NT2/D1 (cell line): Measurements from ENCODE around the gene CLEC16A.

ENCODE experiments used
- DNase-seq: peaks from one replicate; pipeline ENCODE4 v3.0.0-alpha.2; 2011; ENCODE audit warnings: low read depth, low spot score
- H3K27me3 ChIP-seq: 2 replicates; pipeline ENCODE4 v1.6.0; 2011; ENCODE audit warnings: mild to moderate bottlenecking; ENCODE audit not compliant: insufficient read length, insufficient read depth
- H3K36me3 ChIP-seq: 2 replicates; pipeline ENCODE4 v1.6.1; 2011; ENCODE audit warnings: mild to moderate bottlenecking, low read length, mixed read lengths; ENCODE audit not compliant: insufficient read depth, insufficient read length
- H3K4me1 ChIP-seq: 2 replicates; pipeline ENCODE4 v1.5.1; 2011; ENCODE audit not compliant: insufficient read depth, insufficient read length
- H3K4me3 ChIP-seq: 2 replicates; pipeline ENCODE4 v1.5.1; 2011; ENCODE audit warnings: low read depth; ENCODE audit not compliant: insufficient read length
- H3K9ac ChIP-seq: 2 replicates; pipeline ENCODE4 v1.6.0; 2011; ENCODE audit warnings: low read depth; ENCODE audit not compliant: insufficient read length
- H3K9me3 ChIP-seq: 2 replicates; pipeline ENCODE4 v1.5.1; 2011; ENCODE audit warnings: mild to moderate bottlenecking, low read length; ENCODE audit not compliant: insufficient read depth
- SUZ12 ChIP-seq: IDR thresholded peaks from 2 replicates; pipeline ENCODE4 v1.6.1; 2011; ENCODE audit not compliant: insufficient read length, insufficient read depth; ENCODE audit errors: extremely low read depth
- YY1 ChIP-seq: IDR thresholded peaks from 2 replicates; pipeline ENCODE4 v1.6.1; 2011; ENCODE audit not compliant: insufficient read length, insufficient read depth
- ZNF274 ChIP-seq: IDR thresholded peaks from 2 replicates; pipeline ENCODE4 v1.6.1; 2011; ENCODE audit warnings: mild to moderate bottlenecking, low read depth, low read length

The CLEC16A gene, protein sequence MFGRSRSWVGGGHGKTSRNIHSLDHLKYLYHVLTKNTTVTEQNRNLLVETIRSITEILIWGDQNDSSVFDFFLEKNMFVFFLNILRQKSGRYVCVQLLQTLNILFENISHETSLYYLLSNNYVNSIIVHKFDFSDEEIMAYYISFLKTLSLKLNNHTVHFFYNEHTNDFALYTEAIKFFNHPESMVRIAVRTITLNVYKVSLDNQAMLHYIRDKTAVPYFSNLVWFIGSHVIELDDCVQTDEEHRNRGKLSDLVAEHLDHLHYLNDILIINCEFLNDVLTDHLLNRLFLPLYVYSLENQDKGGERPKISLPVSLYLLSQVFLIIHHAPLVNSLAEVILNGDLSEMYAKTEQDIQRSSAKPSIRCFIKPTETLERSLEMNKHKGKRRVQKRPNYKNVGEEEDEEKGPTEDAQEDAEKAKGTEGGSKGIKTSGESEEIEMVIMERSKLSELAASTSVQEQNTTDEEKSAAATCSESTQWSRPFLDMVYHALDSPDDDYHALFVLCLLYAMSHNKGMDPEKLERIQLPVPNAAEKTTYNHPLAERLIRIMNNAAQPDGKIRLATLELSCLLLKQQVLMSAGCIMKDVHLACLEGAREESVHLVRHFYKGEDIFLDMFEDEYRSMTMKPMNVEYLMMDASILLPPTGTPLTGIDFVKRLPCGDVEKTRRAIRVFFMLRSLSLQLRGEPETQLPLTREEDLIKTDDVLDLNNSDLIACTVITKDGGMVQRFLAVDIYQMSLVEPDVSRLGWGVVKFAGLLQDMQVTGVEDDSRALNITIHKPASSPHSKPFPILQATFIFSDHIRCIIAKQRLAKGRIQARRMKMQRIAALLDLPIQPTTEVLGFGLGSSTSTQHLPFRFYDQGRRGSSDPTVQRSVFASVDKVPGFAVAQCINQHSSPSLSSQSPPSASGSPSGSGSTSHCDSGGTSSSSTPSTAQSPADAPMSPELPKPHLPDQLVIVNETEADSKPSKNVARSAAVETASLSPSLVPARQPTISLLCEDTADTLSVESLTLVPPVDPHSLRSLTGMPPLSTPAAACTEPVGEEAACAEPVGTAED

DNA sequence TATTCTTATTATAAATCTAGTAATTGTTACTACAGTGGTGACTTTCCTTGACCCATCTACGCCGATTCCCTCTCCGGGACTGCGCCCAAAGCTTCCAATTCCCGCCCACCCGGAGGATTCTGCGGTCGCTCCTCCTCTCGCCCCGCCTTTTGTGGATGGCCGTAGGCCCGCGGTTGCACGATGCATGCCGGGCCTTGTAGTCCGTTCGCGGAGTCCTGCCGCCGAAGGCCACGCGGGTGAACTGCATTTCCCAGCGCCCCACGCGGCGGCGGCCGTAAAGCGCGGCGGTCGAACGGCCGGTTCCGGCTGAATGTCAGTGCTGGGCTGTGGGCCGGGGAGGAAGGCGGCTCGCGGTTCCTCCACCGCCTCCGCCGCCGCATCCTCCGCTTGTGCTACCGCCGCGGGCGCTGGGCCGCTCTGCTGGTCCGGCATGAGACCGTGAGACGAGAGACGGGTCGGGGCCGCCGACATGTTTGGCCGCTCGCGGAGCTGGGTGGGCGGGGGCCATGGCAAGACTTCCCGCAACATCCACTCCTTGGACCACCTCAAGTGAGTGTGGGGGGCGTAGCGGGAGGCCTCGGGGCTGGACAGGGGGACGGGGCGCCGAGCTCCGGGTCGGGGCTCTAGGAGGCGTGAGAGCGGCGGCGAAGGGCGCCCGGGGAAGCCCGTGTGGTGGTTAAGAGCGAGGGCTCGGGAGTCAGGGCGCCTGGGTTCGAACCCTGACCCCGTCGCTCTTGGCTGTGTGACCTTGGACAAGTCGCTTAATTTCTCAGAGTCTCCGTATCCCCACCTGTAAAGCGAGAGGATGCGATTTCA lies at the start of gene CLEC16A:
CLEC16A (plus strand) TSS at position 316 of the 816 bp plus-strand sequence; CDS start at position 470, 154 bp downstream.
- Histone ChIP-seq H3K4me3 (peak within 1 kb of the TSS; percentile 78), H3K36me3 (peaks cover 13% of the 10 kb centered on the region), H3K27me3 (peaks cover 15% of the 10 kb centered on the region), H3K9me3 (no peaks in the 10 kb centered on the region), H3K4me1 (peaks cover 23% of the 10 kb centered on the region), H3K9ac (peak within 1 kb of the TSS; percentile 76)
- DNase-seq = peak; percentile 92
- peak; percentile 45 for TF ChIP-seq YY1
- no peak for TF ChIP-seq ZNF274

DNA sequence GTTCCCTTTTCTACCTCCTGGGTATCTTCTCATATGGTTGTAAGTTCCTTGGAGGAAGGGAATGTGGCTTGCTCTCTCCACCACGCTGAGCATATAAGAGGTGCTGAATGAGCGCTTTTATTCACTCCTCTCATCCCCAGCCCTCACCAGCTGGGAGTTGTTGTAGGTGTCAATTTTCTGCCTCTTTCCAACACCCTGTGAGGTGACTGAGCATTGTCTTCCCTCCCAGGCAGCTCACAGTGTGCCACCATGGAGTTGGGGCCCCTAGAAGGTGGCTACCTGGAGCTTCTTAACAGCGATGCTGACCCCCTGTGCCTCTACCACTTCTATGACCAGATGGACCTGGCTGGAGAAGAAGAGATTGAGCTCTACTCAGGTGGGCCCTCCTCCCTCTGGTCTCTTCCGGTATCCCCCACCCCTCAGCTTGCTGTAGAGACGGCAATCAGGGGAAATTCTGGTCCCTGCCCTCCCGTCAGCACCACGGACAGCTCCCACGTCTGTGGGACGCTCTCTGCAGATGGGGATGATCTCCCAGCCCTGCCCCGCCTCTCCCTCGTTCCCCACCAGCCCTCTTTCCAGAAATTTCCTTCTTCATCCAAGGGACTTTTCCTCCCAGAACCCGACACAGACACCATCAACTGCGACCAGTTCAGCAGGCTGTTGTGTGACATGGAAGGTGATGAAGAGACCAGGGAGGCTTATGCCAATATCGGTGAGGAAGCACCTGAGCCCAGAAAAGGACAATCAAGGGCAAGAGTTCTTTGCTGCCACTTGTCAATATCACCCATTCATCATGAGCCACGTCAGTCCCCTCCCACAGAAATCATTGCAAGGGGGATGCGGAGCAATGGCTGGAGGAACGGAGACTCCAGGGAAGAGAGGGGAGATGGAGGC lies 49.1 kb upstream of the CLEC16A start:
- Histone ChIP-seq H3K4me3 (no peak overlapping the region), H3K9me3 (no peaks in the 10 kb centered on the region; the same call in 1 of the 2 replicates), H3K27me3 (peaks cover 26% of the 10 kb centered on the region), H3K4me1 (no peaks in the 10 kb centered on the region), H3K9ac (no peak overlapping the region), H3K36me3 (no peaks in the 10 kb centered on the region)
- no peak for TF ChIP-seq SUZ12
- DNase-seq = peak; percentile 63

DNA sequence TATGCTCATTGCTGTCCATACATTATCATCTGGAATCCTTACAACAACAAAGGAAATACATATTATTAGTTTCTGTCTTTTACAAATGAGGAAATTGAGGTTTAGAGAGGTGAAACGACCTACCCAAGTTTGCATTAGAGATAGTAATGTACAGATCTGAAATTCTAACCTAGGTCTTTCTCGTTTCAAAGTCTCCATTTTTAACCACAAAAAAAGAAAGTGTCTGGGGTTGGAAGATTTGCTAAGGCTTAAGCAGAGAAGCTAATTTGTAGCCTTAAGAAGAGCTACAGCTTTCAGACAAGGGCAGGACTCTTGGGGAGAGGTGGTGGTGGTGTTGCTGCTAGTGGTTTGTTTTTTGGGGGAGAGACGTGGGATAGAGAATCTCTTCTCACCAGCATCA lies 48.2 kb upstream of the CLEC16A start:
- Histone ChIP-seq H3K4me3 (no peak overlapping the region), H3K9me3 (no peaks in the 10 kb centered on the region; the same call in 1 of the 2 replicates), H3K9ac (no peak overlapping the region), H3K4me1 (no peaks in the 10 kb centered on the region), H3K27me3 (peaks cover 26% of the 10 kb centered on the region), H3K36me3 (no peaks in the 10 kb centered on the region)
- TF ChIP-seq YY1 (no peak), SUZ12 (no peak), ZNF274 (no peak)
- DNase-seq = no peak

DNA sequence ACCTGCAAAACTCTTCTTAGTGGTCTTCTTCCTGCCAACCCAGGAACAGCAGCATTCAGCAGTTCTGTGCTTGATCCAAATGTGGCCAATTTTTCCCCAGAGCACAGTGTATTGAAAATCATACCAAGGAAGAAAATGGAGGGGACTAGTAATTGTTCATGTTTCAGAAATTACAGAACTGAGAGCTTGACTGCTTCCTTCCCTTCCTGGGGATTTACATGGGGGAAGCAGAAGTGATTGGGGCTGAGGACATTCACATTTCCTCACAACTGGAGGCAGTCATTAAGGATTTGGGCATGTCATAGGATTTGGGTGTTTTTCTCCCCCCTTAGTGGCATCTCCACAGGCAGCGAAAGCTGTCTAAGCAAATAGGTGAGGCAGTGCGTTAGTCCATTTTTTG lies 47.6 kb upstream of the CLEC16A start:
- H3K9me3 ChIP-seq = no peaks in the 10 kb centered on the region; the same call in 1 of the 2 replicates
- H3K4me3 ChIP-seq = no peak overlapping the region
- peaks cover 26% of the 10 kb centered on the region for H3K27me3 ChIP-seq
- H3K9ac ChIP-seq = no peak overlapping the region
- H3K36me3 ChIP-seq = no peaks in the 10 kb centered on the region
- no peak for DNase-seq
- H3K4me1 ChIP-seq = no peaks in the 10 kb centered on the region
- TF ChIP-seq SUZ12 (no peak), ZNF274 (no peak), YY1 (no peak)

DNA sequence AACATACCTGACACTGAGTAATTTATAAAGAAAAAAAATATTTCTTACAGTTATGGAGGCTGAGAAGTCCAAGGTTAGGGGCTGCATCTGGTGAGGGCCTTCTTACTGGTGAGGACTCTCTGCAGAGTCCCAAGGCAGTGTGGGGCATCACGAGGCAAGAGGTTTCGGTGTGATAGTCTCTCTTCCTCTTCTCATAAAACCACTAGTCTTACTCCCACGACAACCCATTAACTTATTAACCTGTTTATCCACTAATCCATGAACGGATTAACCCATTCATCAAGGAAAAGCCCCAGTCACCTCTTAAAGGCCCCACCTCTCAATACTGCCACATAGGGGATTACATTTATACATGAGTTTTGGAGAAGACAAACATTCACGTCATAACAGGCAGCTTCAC lies 47.2 kb upstream of the CLEC16A start:
- H3K4me3 ChIP-seq = no peak overlapping the region
- no peaks in the 10 kb centered on the region; the same call in 1 of the 2 replicates for H3K9me3 ChIP-seq
- peaks cover 26% of the 10 kb centered on the region for H3K27me3 ChIP-seq
- no peaks in the 10 kb centered on the region for H3K36me3 ChIP-seq
- no peak overlapping the region for H3K9ac ChIP-seq
- no peak for DNase-seq
- no peaks in the 10 kb centered on the region for H3K4me1 ChIP-seq
- no peak for TF ChIP-seq ZNF274
- no peak for TF ChIP-seq SUZ12
- no peak for TF ChIP-seq YY1

DNA sequence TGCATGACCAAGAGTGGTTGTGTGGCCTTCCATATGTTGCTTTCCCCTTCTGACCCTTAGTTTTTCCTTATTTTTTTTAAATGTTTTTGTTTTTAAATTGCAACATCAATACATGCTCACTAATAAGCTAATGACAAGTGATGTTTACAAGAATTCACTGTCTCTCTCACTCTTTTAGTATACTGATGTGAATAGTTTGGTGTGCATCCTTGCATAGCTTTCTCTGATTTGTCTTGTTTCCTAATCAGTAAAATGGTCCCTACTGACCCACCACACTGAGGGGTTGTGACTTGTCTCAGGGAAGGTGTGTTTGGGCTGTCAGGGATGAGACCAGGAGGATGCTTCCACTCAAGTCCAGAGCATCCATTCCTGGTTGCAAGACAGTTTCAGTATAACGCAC lies 41.4 kb upstream of the CLEC16A start:
- Histone ChIP-seq H3K27me3 (no peaks in the 10 kb centered on the region), H3K4me3 (no peak overlapping the region), H3K9ac (no peak overlapping the region), H3K9me3 (no peaks in the 10 kb centered on the region), H3K4me1 (no peaks in the 10 kb centered on the region), H3K36me3 (no peaks in the 10 kb centered on the region)
- DNase-seq = no peak
- TF ChIP-seq ZNF274 (no peak), YY1 (no peak), SUZ12 (no peak)
